RWPE2 (cell line): ENCODE data around the gene C9orf85.
A peak's percentile ranks its signal among the peaks of the same experiment; 100 is the strongest.

Experiments
- ATAC-seq: fragments of 200-7000 bp; cut with Tn5 transposase; 3 replicates; pipeline ENCODE4 v1.9.1; 2021; ENCODE audit warnings: low read depth
- DNase-seq: peaks from one replicate; pipeline ENCODE4 v3.0.0-alpha.2; 2020; ENCODE audit warnings: low spot score
- H3K27ac ChIP-seq: fragments of 450-650 bp; 2 replicates; pipeline ENCODE4 v1.5.1; 2017; ENCODE audit warnings: mild to moderate bottlenecking; ENCODE audit not compliant: poor library complexity, severe bottlenecking
- H3K27me3 ChIP-seq: fragments of 250-450 bp; sonication (Bioruptor Pico); 2 replicates; pipeline ENCODE4 v1.5.1; 2021; ENCODE audit warnings: mild to moderate bottlenecking, moderate library complexity; ENCODE audit not compliant: insufficient read depth, poor library complexity, severe bottlenecking
- H3K36me3 ChIP-seq: fragments of 250-450 bp; sonication (Bioruptor Pico); 2 replicates; pipeline ENCODE4 v1.5.1; 2020; ENCODE audit warnings: low read depth, mild to moderate bottlenecking, moderate library complexity
- H3K4me1 ChIP-seq: fragments of 250-450 bp; sonication (Bioruptor Pico); 2 replicates; pipeline ENCODE4 v1.5.1; 2021; ENCODE audit warnings: mild to moderate bottlenecking, moderate library complexity; ENCODE audit not compliant: insufficient read depth, poor library complexity, severe bottlenecking
- H3K4me3 ChIP-seq: fragments of 250-450 bp; sonication (Bioruptor Pico); 2 replicates; pipeline ENCODE4 v1.5.1; 2021; ENCODE audit warnings: mild to moderate bottlenecking, moderate library complexity; ENCODE audit not compliant: severe bottlenecking
- H3K9me3 ChIP-seq: fragments of 250-450 bp; sonication (Bioruptor Pico); 2 replicates; pipeline ENCODE4 v1.5.1; 2021; ENCODE audit warnings: mild to moderate bottlenecking, moderate library complexity; ENCODE audit not compliant: severe bottlenecking
- CTCF ChIP-seq: fragments of 450-650 bp; IDR thresholded peaks from one replicate; pipeline ENCODE4 v1.5.1; 2017; ENCODE audit warnings: mild to moderate bottlenecking, moderate library complexity; ENCODE audit not compliant: poor library complexity, severe bottlenecking

Gene C9orf85

DNA sequence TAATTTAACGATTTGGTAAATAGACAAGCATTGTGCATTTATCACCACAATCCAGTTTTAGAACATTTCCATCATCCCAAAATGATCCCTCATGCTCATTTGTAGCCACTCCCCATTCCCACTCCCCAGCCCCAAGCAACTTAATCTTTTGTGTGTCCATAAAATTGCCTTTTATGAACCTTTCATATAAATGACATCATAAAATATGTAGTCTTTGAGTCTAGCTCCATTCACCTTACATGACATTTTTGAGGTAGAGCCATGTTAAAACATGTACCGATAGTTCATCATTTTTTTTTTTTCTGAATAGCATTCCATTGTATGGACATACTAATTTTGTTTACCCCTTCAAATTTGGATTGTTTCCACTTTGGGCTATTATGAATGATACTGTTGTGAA is 70.5 kb downstream of the C9orf85 start:
- ATAC-seq, result no peak
- Histone ChIP-seq H3K36me3 (no peaks in the 10 kb centered on the region), H3K4me3 (no peak overlapping the region), H3K27me3 (no peaks in the 10 kb centered on the region), H3K4me1 (no peaks in the 10 kb centered on the region), H3K9me3 (no peaks in the 10 kb centered on the region), H3K27ac (no peak overlapping the region)
- no peak for TF ChIP-seq CTCF
- DNase-seq, result no peak

- no peak for TF ChIP-seq CTCF
- DNase-seq (no peak), ATAC-seq (peak; percentile 36; the same call in 1 of the 3 replicates)
- H3K9me3 ChIP-seq, result no peaks in the 10 kb centered on the region
- no peak overlapping the region for H3K27ac ChIP-seq
- no peaks in the 10 kb centered on the region for H3K36me3 ChIP-seq
- H3K27me3 ChIP-seq, result no peaks in the 10 kb centered on the region
- H3K4me1 ChIP-seq, result no peaks in the 10 kb centered on the region
- H3K4me3 ChIP-seq, result no peak overlapping the region
These were observed 73.0 kb downstream of the C9orf85 start for GRCh38 chr9:71984403-71984802.

- no peaks in the 10 kb centered on the region for H3K4me1 ChIP-seq
- ATAC-seq (no peak; the same call in 2 of the 3 replicates), DNase-seq (no peak)
- H3K36me3 ChIP-seq, result no peaks in the 10 kb centered on the region
- TF ChIP-seq CTCF, result no peak
- H3K27me3 ChIP-seq, result no peaks in the 10 kb centered on the region
- H3K9me3 ChIP-seq, result no peaks in the 10 kb centered on the region
- H3K4me3 ChIP-seq, result no peak overlapping the region
- no peak overlapping the region for H3K27ac ChIP-seq
These were observed 73.4 kb downstream of the C9orf85 start for GRCh38 chr9:71984831-71985281.

DNA sequence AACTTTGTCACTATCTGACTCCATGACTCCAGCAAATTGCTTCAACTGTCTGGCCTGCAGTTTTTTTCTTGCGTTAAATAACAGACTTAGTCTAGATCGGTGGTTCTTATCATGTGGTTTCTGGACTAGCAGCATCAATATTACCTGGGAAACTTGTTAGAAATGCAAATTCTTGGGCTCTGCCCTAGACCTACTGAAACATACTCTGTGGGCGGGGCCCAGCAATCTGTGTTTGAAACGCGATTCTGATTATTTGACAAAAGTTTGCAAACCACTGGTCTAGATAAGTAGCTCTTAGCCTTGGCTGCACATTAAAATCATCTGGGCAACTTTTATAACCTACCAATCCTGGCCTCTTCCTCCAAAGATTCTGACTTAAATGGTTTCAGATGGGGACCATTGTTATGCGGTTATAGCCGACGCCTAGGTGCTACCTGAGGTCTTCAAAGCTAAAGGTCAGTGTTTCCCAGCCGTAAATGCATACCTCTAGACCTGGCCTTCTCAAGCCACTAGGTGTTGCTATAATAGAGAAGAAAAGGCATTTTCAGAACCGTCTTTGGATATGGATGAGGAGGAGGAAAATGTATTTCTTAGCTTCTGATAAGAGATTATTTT is 74.0 kb downstream of the C9orf85 start:
- H3K4me1 ChIP-seq, result no peaks in the 10 kb centered on the region
- no peak overlapping the region for H3K27ac ChIP-seq
- TF ChIP-seq CTCF, result no peak
- DNase-seq (no peak), ATAC-seq (no peak)
- H3K36me3 ChIP-seq, result no peaks in the 10 kb centered on the region
- H3K27me3 ChIP-seq, result no peaks in the 10 kb centered on the region
- no peak overlapping the region for H3K4me3 ChIP-seq
- no peaks in the 10 kb centered on the region for H3K9me3 ChIP-seq

- no peaks in the 10 kb centered on the region for H3K36me3 ChIP-seq
- no peaks in the 10 kb centered on the region for H3K27me3 ChIP-seq
- no peak for ATAC-seq
- no peak for DNase-seq
- H3K9me3 ChIP-seq, result no peaks in the 10 kb centered on the region
- no peak overlapping the region for H3K27ac ChIP-seq
- no peaks in the 10 kb centered on the region for H3K4me1 ChIP-seq
- no peak for TF ChIP-seq CTCF
- no peak overlapping the region for H3K4me3 ChIP-seq
These were observed 75.5 kb downstream of the C9orf85 start for GRCh38 chr9:71986900-71987299.
